HepG2 (cell line): ENCODE measurements around the gene CCDC57. TPM values are rescaled to one million over a fixed set of nuclear protein-coding genes. Genes with fewer than 3 reads are reported as not detected.

ENCODE experiments used
- AKAP8 ChIP-seq: sonication (generic); formaldehyde crosslinking; IDR thresholded peaks from 2 replicates; pipeline ENCODE4 v1.5.1; 2020; ENCODE audit warnings: mild to moderate bottlenecking, missing genetic modification reagents
- FOXM1 ChIP-seq: sonication (generic); formaldehyde crosslinking; IDR thresholded peaks from 2 replicates; pipeline ENCODE4 v1.5.0; 2020; ENCODE audit warnings: missing genetic modification reagents
- FUBP1 ChIP-seq: sonication (generic); formaldehyde crosslinking; IDR thresholded peaks from 2 replicates; pipeline ENCODE4 v1.5.1; 2020; ENCODE audit warnings: missing genetic modification reagents, mild to moderate bottlenecking, borderline replicate concordance
- KDM1A ChIP-seq: IDR thresholded peaks from 2 replicates; pipeline ENCODE4 v1.6.1; 2016; ENCODE audit warnings: missing compliant biosample characterization
- MEIS1 ChIP-seq: sonication (generic); formaldehyde crosslinking; IDR thresholded peaks from 2 replicates; pipeline ENCODE4 v1.9.0; 2021; ENCODE audit warnings: mild to moderate bottlenecking, missing genetic modification reagents, moderate library complexity, borderline replicate concordance
- PTBP1 ChIP-seq: fragments of 200-400 bp; formaldehyde crosslinking; IDR thresholded peaks from 2 replicates; pipeline ENCODE4 v1.6.1; 2018; ENCODE audit warnings: low read length, low read depth; ENCODE audit not compliant: poor library complexity, severe bottlenecking
- RERE ChIP-seq: IDR thresholded peaks from 2 replicates; pipeline ENCODE4 v1.6.1; 2016; ENCODE audit warnings: low read depth, missing genetic modification reagents, missing compliant biosample characterization
- REST ChIP-seq, 2 experiments: IDR thresholded peaks; 2 replicates each; pipeline ENCODE4 v1.6.1; 2011 to 2012; ENCODE audit warnings: low read length in 2 of 2, borderline replicate concordance in 1 of 2, low read depth in 1 of 2, mild to moderate bottlenecking in 1 of 2, moderate library complexity in 1 of 2
- SP2 ChIP-seq: sonication (generic); formaldehyde crosslinking; IDR thresholded peaks from 2 replicates; pipeline ENCODE4 v1.5.1; 2020; ENCODE audit warnings: mild to moderate bottlenecking, missing genetic modification reagents
- ZNF382 ChIP-seq: sonication (generic); formaldehyde crosslinking; IDR thresholded peaks from 2 replicates; pipeline ENCODE4 v1.5.0; 2020; ENCODE audit warnings: missing genetic modification reagents, mild to moderate bottlenecking, borderline replicate concordance
- ZNF496 ChIP-seq: sonication (generic); formaldehyde crosslinking; IDR thresholded peaks from 2 replicates; pipeline ENCODE4 v1.8.1; 2023; ENCODE audit warnings: mild to moderate bottlenecking, moderate library complexity, missing genetic modification reagents; ENCODE audit not compliant: insufficient replicate concordance
- ZNF543 ChIP-seq: sonication (generic); formaldehyde crosslinking; IDR thresholded peaks from 2 replicates; pipeline ENCODE4 v1.4.0; 2020; ENCODE audit warnings: mild to moderate bottlenecking, missing genetic modification reagents
- ZNF777 ChIP-seq: sonication (generic); formaldehyde crosslinking; IDR thresholded peaks from 2 replicates; pipeline ENCODE4 v1.4.0; 2020; ENCODE audit warnings: missing genetic modification reagents
- polyA plus RNA-seq, 8 experiments: library from polyadenylated mRNA; depleted of rRNA in 3 of 8; stranded (reverse) in 7 of 8; unstranded in 1 of 8; fragments of >200 nt; fragmentation: Illumina TruSeq in 4 of 8; extraction: Trizol in 4 of 8; gene quantifications; 2 replicates each; pipeline versions ENCODE4 v1.2.1 to v1.2.3, GENCODE V29; 2011 to 2016; ENCODE audit warnings: low read depth in 4 of 8, missing spikeins in 1 of 8, mixed read lengths in 1 of 8; ENCODE audit not compliant: insufficient read depth in 1 of 8
- total RNA-seq, 5 experiments: library from RNA; depleted of rRNA; stranded (reverse); fragments of >200 nt; fragmentation: Illumina TruSeq; extraction: Trizol; gene quantifications; 2 replicates each; pipeline ENCODE4 v1.2.3, GENCODE V29; 2016; ENCODE audit warnings: low read depth in 1 of 5

The CCDC57 gene
- total and polyA plus RNA-seq, 2 of the 13 experiments (the other 11 are each of a cell fraction or from before 2014, with no cell fraction given): 59.3 to 59.9 TPM

GRCh38 chr17:82056729-82057621, 155.7 kb downstream of the CCDC57 start (continued):
- TF ChIP-seq REST (IDR thresholded peaks at IDR 0.05; ENCODE audit: borderline replicate concordance in 1 of 2, low read depth in 1 of 2, low read length in 2 of 2) (no peak), KDM1A (CRISPR knock-in tag) (no peak), RERE (CRISPR knock-in tag) (no peak), ZNF777 (CRISPR knock-in tag) (peak; percentile 33; the same call in 1 of the 2 replicates), AKAP8 (CRISPR knock-in tag) (no peak), ZNF382 (no peak), FUBP1 (CRISPR knock-in tag) (no peak), FOXM1 (CRISPR knock-in tag) (no peak), PTBP1 (no peak), ZNF543 (CRISPR knock-in tag) (peak; percentile 91), SP2 (CRISPR knock-in tag) (no peak; the same call in 1 of the 2 replicates), ZNF496 (no peak), MEIS1 (CRISPR knock-in tag) (peak; percentile 77; the same call in 1 of the 2 replicates)
